SK-N-SH (cell line): ENCODE measurements around the gene UPF3A. TPM values are rescaled to one million over a fixed set of nuclear protein-coding genes. Genes with fewer than 3 reads are reported as not detected.
"Not testable (repeated sequence)": the region's sequence is repeated elsewhere in the genome, so short reads cannot be mapped to it uniquely, and the experiment has no call there.

ENCODE experiments used
- CTCF ChIA-PET: fragments of 300-600, 350-600 bp; formaldehyde crosslinking; extraction: SDS; loops from one replicate; lab custom pipeline; 2021; lab: Yijun Ruan, JAX
- POLR2A ChIA-PET: fragments of 350-600 bp; sonication (Branson Sonifier 250); formaldehyde crosslinking; extraction: SDS; loops from one replicate; lab custom pipeline; 2020; ENCODE audit warnings: antibody characterized with exemption, inconsistent platforms; lab: Yijun Ruan, JAX
- DNase-seq: peaks from one replicate; pipeline ENCODE4 v3.0.0; 2012
- H2AFZ ChIP-seq: fragments of 200-600 bp; sonication (generic); 2 replicates; pipeline ENCODE4 v1.8.1; 2016; ENCODE audit warnings: antibody characterized with exemption, mild to moderate bottlenecking, low read depth
- H3F3A ChIP-seq: fragments of 200-600 bp; sonication (generic); replicated peaks from 2 replicates; pipeline ENCODE3; 2016; ENCODE audit warnings: antibody characterized with exemption, mild to moderate bottlenecking; ENCODE audit not compliant: insufficient read depth
- H3K27ac ChIP-seq, 2 experiments: fragments of 200-500 bp in 1 of 2; fragments of 200-600 bp in 1 of 2; sonication (Bioruptor generic) in 1 of 2; sonication (generic), shearing (Covaris generic) in 1 of 2; 2 replicates each; pipeline versions ENCODE4 v1.5.1 to v1.6.1; 2014 to 2016; ENCODE audit warnings: low read depth in 2 of 2, inconsistent platforms in 1 of 2, low read length in 1 of 2, mild to moderate bottlenecking in 1 of 2, mixed read lengths in 1 of 2
- H3K27me3 ChIP-seq: fragments of 200-600 bp; sonication (generic), shearing (Covaris generic); 2 replicates; pipeline ENCODE4 v1.6.1; 2016; ENCODE audit warnings: mixed run types; ENCODE audit not compliant: insufficient read depth
- H3K36me3 ChIP-seq, 2 experiments: fragments of 200-500 bp in 1 of 2; fragments of 200-600 bp in 1 of 2; sonication (Bioruptor generic) in 1 of 2; sonication (generic) in 1 of 2; replicated peaks in 1 of 2; 2 replicates each; pipeline versions ENCODE3 to v1.5.1; 2014 to 2016; ENCODE audit warnings: low read length in 1 of 2, mild to moderate bottlenecking in 1 of 2; ENCODE audit not compliant: insufficient read depth in 2 of 2, control insufficient read depth in 1 of 2
- H3K4me1 ChIP-seq, 2 experiments: fragments of 200-500 bp in 1 of 2; fragments of 200-600 bp in 1 of 2; sonication (Bioruptor generic) in 1 of 2; sonication (generic), shearing (Covaris generic) in 1 of 2; 2 replicates each; pipeline versions ENCODE4 v1.5.1 to v1.6.1; 2014 to 2016; ENCODE audit warnings: low read depth in 1 of 2, low read length in 1 of 2, mixed run types in 1 of 2; ENCODE audit not compliant: insufficient read depth in 2 of 2, control insufficient read depth in 1 of 2
- H3K4me2 ChIP-seq: fragments of 200-600 bp; sonication (generic), shearing (Covaris generic); 2 replicates; pipeline ENCODE4 v1.6.1; 2017; ENCODE audit warnings: mixed run types
- H3K4me3 ChIP-seq, 2 experiments: fragments of 200-500 bp in 1 of 2; fragments of 200-600 bp in 1 of 2; sonication (Bioruptor generic) in 1 of 2; sonication (generic), shearing (Covaris generic) in 1 of 2; 2 replicates each; pipeline versions ENCODE4 v1.5.1 to v1.8.1; 2014 to 2016; ENCODE audit warnings: low read depth in 2 of 2, inconsistent platforms in 1 of 2, low read length in 1 of 2, mild to moderate bottlenecking in 1 of 2, mixed read lengths in 1 of 2, moderate library complexity in 1 of 2
- H3K79me2 ChIP-seq: fragments of 200-600 bp; sonication (generic); 2 replicates; pipeline ENCODE4 v1.8.1; 2017; ENCODE audit warnings: mild to moderate bottlenecking; ENCODE audit not compliant: insufficient read depth
- H3K9ac ChIP-seq: fragments of 200-600 bp; sonication (generic); 2 replicates; pipeline ENCODE4 v1.6.1; 2017; ENCODE audit warnings: mixed run types
- H3K9me2 ChIP-seq: fragments of 200-600 bp; sonication (generic); 2 replicates; pipeline ENCODE4 v1.6.1; 2017; ENCODE audit warnings: mixed run types
- H3K9me3 ChIP-seq: fragments of 200-600 bp; sonication (generic); 2 replicates; pipeline ENCODE4 v1.6.1; 2017; ENCODE audit warnings: mixed run types, mild to moderate bottlenecking, moderate library complexity
- H4K20me1 ChIP-seq: fragments of 200-600 bp; sonication (generic); 2 replicates; pipeline ENCODE4 v1.6.1; 2017; ENCODE audit warnings: mild to moderate bottlenecking, mixed run types; ENCODE audit not compliant: insufficient read depth
- CTCF ChIP-seq: fragments of 200-600 bp; sonication (generic); IDR thresholded peaks from 2 replicates; pipeline ENCODE4 v1.6.1; 2017; ENCODE audit warnings: antibody characterized with exemption, mild to moderate bottlenecking, moderate library complexity
- EP300 ChIP-seq, 2 experiments: IDR thresholded peaks; 2 replicates each; pipeline versions ENCODE4 v1.4.0 to v1.6.1; 2012; ENCODE audit warnings: borderline replicate concordance in 1 of 2, low read depth in 1 of 2, low read length in 1 of 2
- EZH2phosphoT487 ChIP-seq: fragments of 200-600 bp; sonication (generic); IDR thresholded peaks from 2 replicates; pipeline ENCODE4 v1.6.1; 2017; ENCODE audit warnings: low read depth, mixed run types, mild to moderate bottlenecking, antibody characterized with exemption, moderate library complexity, borderline replicate concordance
- GABPA ChIP-seq: IDR thresholded peaks from 2 replicates; pipeline ENCODE4 v1.4.0; 2012; ENCODE audit warnings: low read depth, mild to moderate bottlenecking
- MAX ChIP-seq: IDR thresholded peaks from 2 replicates; pipeline ENCODE4 v1.4.0; 2012; ENCODE audit warnings: low read depth
- MEF2A ChIP-seq: IDR thresholded peaks from 2 replicates; pipeline ENCODE4 v1.4.0; 2012; ENCODE audit warnings: low read depth, borderline replicate concordance
- POLR2AphosphoS5 ChIP-seq: IDR thresholded peaks from 2 replicates; pipeline ENCODE4 v1.6.1; 2012; ENCODE audit warnings: low read depth, low read length
- SIN3A ChIP-seq: IDR thresholded peaks from 2 replicates; pipeline ENCODE4 v1.6.1; 2012; ENCODE audit warnings: low read depth, mild to moderate bottlenecking, low read length, moderate library complexity, borderline replicate concordance
- SMC3 ChIP-seq: IDR thresholded peaks from 2 replicates; pipeline ENCODE4 v1.6.1; 2012; ENCODE audit warnings: low read depth, low read length, improper control_type of control experiment
- TAF1 ChIP-seq: IDR thresholded peaks from 2 replicates; pipeline ENCODE4 v1.6.1; 2012; ENCODE audit warnings: low read depth, mild to moderate bottlenecking, low read length, moderate library complexity, borderline replicate concordance
- YY1 ChIP-seq: IDR thresholded peaks from 2 replicates; pipeline ENCODE4 v1.4.0; 2012; ENCODE audit warnings: low read depth, mild to moderate bottlenecking
- WGBS: methylation state at CpG from one replicate; pipeline ENCODE4 v1.1.6; 2017; ENCODE audit warnings: low lambda C conversion rate; 5-methylcytosine and 5-hydroxymethylcytosine counted together
- polyA plus RNA-seq, 3 experiments: library from polyadenylated mRNA; depleted of rRNA; stranded (reverse); fragments of >200 nt; gene quantifications; 2 replicates each; pipeline ENCODE4 v1.2.3, GENCODE V29; 2012

UPF3A gene
- polyA plus RNA-seq, 1 of the 3 experiments (the other 2 are of a cell fraction) = 63.2 TPM

- no peak for TF ChIP-seq MEF2A
- TF ChIP-seq EZH2phosphoT487 = no peak
- no peak for TF ChIP-seq SIN3A
- no peak for TF ChIP-seq EP300 (IDR thresholded peaks at IDR 0.05; ENCODE audit: borderline replicate concordance in 1 of 2, low read depth in 1 of 2, low read length in 1 of 2)
- TF ChIP-seq GABPA = no peak
- no peak for TF ChIP-seq YY1
- no peak for TF ChIP-seq POLR2AphosphoS5
- TF ChIP-seq TAF1 = no peak
- no peak for TF ChIP-seq CTCF
- TF ChIP-seq SMC3 = no peak
- TF ChIP-seq MAX = no peak
- TF ChIP-seq, all 33 proteins: peak for 0
Measured at GRCh38 chr13:114341003-114341777, 59.8 kb downstream of the UPF3A start (continued).

- CTCF ChIA-PET, H2AFZ ChIP-seq, H3K4me2 ChIP-seq, H3K36me3 ChIP-seq, H4K20me1 ChIP-seq, H3K27ac ChIP-seq, POLR2A ChIA-PET, H3K79me2 ChIP-seq, H3F3A ChIP-seq, DNase-seq, H3K4me1 ChIP-seq, H3K4me3 ChIP-seq, H3K27me3 ChIP-seq, H3K9ac ChIP-seq, H3K9me2 ChIP-seq, H3K9me3 ChIP-seq: not testable (repeated sequence)
- WGBS = 28% methylated on average over 3 of the region's 3 CpGs
Measured at GRCh38 chr13:114347256-114347655, 65.9 kb downstream of the UPF3A start.

GRCh38 chr13:114352763-114353162, 71.4 kb downstream of the UPF3A start:
- H3K27me3 ChIP-seq, H3K4me1 ChIP-seq, H4K20me1 ChIP-seq, H3K4me3 ChIP-seq, H3F3A ChIP-seq, H3K9me3 ChIP-seq, H3K79me2 ChIP-seq, H3K4me2 ChIP-seq, H3K9ac ChIP-seq, H3K27ac ChIP-seq, H3K36me3 ChIP-seq, H3K9me2 ChIP-seq, POLR2A ChIA-PET, H2AFZ ChIP-seq: not testable (repeated sequence)
- WGBS = 72% methylated on average over 26 of the region's 34 CpGs
- CTCF ChIA-PET = interaction anchor here (1.0 to 1.4 kb wide), 2 partner anchors 11 to 54 kb away, joined by 3 to 5 read pairs; no protein-coding TSS in a partner anchor
- peak; percentile 61 for TF ChIP-seq CTCF
- peak; percentile 38 for DNase-seq

GRCh38 chr13:114353382-114353781, 72.0 kb downstream of the UPF3A start:
- H3K4me1 ChIP-seq, H3K79me2 ChIP-seq, H2AFZ ChIP-seq, H3K27me3 ChIP-seq, H4K20me1 ChIP-seq, H3K27ac ChIP-seq, H3K9me3 ChIP-seq, H3K9ac ChIP-seq, H3K9me2 ChIP-seq, DNase-seq, H3K4me2 ChIP-seq, POLR2A ChIA-PET, H3K36me3 ChIP-seq, H3F3A ChIP-seq, H3K4me3 ChIP-seq: not testable (repeated sequence)
- 92% methylated on average over 38 of the region's 38 CpGs for WGBS
- CTCF ChIA-PET = interaction anchor here (1.0 to 1.4 kb wide), 2 partner anchors 11 to 55 kb away, joined by 3 to 5 read pairs; no protein-coding TSS in a partner anchor
